ENCODE measurements around the gene MTRF1L.
A peak's percentile ranks its signal among the peaks of the same experiment; 100 is the strongest.
"Not testable (repeated sequence)": the region's sequence is repeated elsewhere in the genome, so short reads cannot be mapped to it uniquely, and the experiment has no call there.

The MTRF1L gene

GRCh38 chr6:153000790-153001189 is 1.7 kb downstream of the MTRF1L start:
- H3K27me3 ChIP-seq (ENCODE audit: control insufficient read depth, insufficient read depth, low read length); H3K9me3 ChIP-seq (ENCODE audit: control insufficient read depth, insufficient read depth, low read length); H3K9ac ChIP-seq (ENCODE audit: low read depth, low read length); H3K4me1 ChIP-seq (ENCODE audit: control insufficient read depth, insufficient read depth, low read length); H3K36me3 ChIP-seq (ENCODE audit: control insufficient read depth, insufficient read depth, low read length): not testable (repeated sequence)
- peak overlapping the region; percentile 92 for H3K4me3 ChIP-seq (ENCODE audit: low read depth, low read length)

GRCh38 chr6:153000243-153000642 is 2.3 kb downstream of the MTRF1L start:
- Histone ChIP-seq H3K36me3 (ENCODE audit: control insufficient read depth, insufficient read depth, low read length) (no peaks in the 10 kb centered on the region), H3K9ac (ENCODE audit: low read depth, low read length) (no peak overlapping the region), H3K27me3 (ENCODE audit: control insufficient read depth, insufficient read depth, low read length) (no peaks in the 10 kb centered on the region), H3K4me3 (ENCODE audit: low read depth, low read length) (no peak overlapping the region), H3K4me1 (ENCODE audit: control insufficient read depth, insufficient read depth, low read length) (no peaks in the 10 kb centered on the region), H3K9me3 (ENCODE audit: control insufficient read depth, insufficient read depth, low read length) (no peaks in the 10 kb centered on the region)

- H3K4me3 ChIP-seq (ENCODE audit: low read depth, low read length); H3K9me3 ChIP-seq (ENCODE audit: control insufficient read depth, insufficient read depth, low read length); H3K36me3 ChIP-seq (ENCODE audit: control insufficient read depth, insufficient read depth, low read length); H3K4me1 ChIP-seq (ENCODE audit: control insufficient read depth, insufficient read depth, low read length); H3K9ac ChIP-seq (ENCODE audit: low read depth, low read length); H3K27me3 ChIP-seq (ENCODE audit: control insufficient read depth, insufficient read depth, low read length): not testable (repeated sequence)
Measured at GRCh38 chr6:152999538-152999937, 3.0 kb downstream of the MTRF1L start.

- H3K4me3 ChIP-seq (ENCODE audit: low read depth, low read length): no peak overlapping the region
- no peaks in the 10 kb centered on the region for H3K9me3 ChIP-seq (ENCODE audit: control insufficient read depth, insufficient read depth, low read length)
- H3K4me1 ChIP-seq (ENCODE audit: control insufficient read depth, insufficient read depth, low read length): no peaks in the 10 kb centered on the region
- H3K27me3 ChIP-seq (ENCODE audit: control insufficient read depth, insufficient read depth, low read length): no peaks in the 10 kb centered on the region
- H3K36me3 ChIP-seq (ENCODE audit: control insufficient read depth, insufficient read depth, low read length): peaks cover 2% of the 10 kb centered on the region
- no peak overlapping the region for H3K9ac ChIP-seq (ENCODE audit: low read depth, low read length)
Measured at GRCh38 chr6:152993847-152994246, 8.7 kb downstream of the MTRF1L start.

GRCh38 chr6:152993431-152993830 is 9.1 kb downstream of the MTRF1L start:
- H3K4me1 ChIP-seq (ENCODE audit: control insufficient read depth, insufficient read depth, low read length): no peaks in the 10 kb centered on the region
- peaks cover 2% of the 10 kb centered on the region for H3K36me3 ChIP-seq (ENCODE audit: control insufficient read depth, insufficient read depth, low read length)
- H3K9me3 ChIP-seq (ENCODE audit: control insufficient read depth, insufficient read depth, low read length): no peaks in the 10 kb centered on the region
- H3K9ac ChIP-seq (ENCODE audit: low read depth, low read length): no peak overlapping the region
- H3K27me3 ChIP-seq (ENCODE audit: control insufficient read depth, insufficient read depth, low read length): no peaks in the 10 kb centered on the region
- no peak overlapping the region for H3K4me3 ChIP-seq (ENCODE audit: low read depth, low read length)

- H3K4me1 ChIP-seq (ENCODE audit: control insufficient read depth, insufficient read depth, low read length): no peaks in the 10 kb centered on the region
Measured at GRCh38 chr6:152986978-152987377, 15.5 kb downstream of the MTRF1L start.

GRCh38 chr6:152985300-152985699 is 17.2 kb downstream of the MTRF1L start:
- H3K27me3 ChIP-seq (ENCODE audit: control insufficient read depth, insufficient read depth, low read length); H3K36me3 ChIP-seq (ENCODE audit: control insufficient read depth, insufficient read depth, low read length); H3K9ac ChIP-seq (ENCODE audit: low read depth, low read length); H3K4me1 ChIP-seq (ENCODE audit: control insufficient read depth, insufficient read depth, low read length); H3K4me3 ChIP-seq (ENCODE audit: low read depth, low read length); H3K9me3 ChIP-seq (ENCODE audit: control insufficient read depth, insufficient read depth, low read length): not testable (repeated sequence)

More at GRCh38 chr6:152986978-152987377, 15.5 kb downstream of the MTRF1L start:
- Histone ChIP-seq H3K9me3 (ENCODE audit: control insufficient read depth, insufficient read depth, low read length) (no peaks in the 10 kb centered on the region), H3K27me3 (ENCODE audit: control insufficient read depth, insufficient read depth, low read length) (no peaks in the 10 kb centered on the region), H3K4me3 (ENCODE audit: low read depth, low read length) (no peak overlapping the region), H3K36me3 (ENCODE audit: control insufficient read depth, insufficient read depth, low read length) (peaks cover 4% of the 10 kb centered on the region), H3K9ac (ENCODE audit: low read depth, low read length) (no peak overlapping the region)

- H3K27me3 ChIP-seq (ENCODE audit: control insufficient read depth, insufficient read depth, low read length): no peaks in the 10 kb centered on the region
- peak overlapping the region; percentile 77 for H3K4me3 ChIP-seq (ENCODE audit: low read depth, low read length)
- peaks cover 4% of the 10 kb centered on the region for H3K36me3 ChIP-seq (ENCODE audit: control insufficient read depth, insufficient read depth, low read length)
- H3K9ac ChIP-seq (ENCODE audit: low read depth, low read length): no peak overlapping the region
- no peaks in the 10 kb centered on the region for H3K9me3 ChIP-seq (ENCODE audit: control insufficient read depth, insufficient read depth, low read length)
- H3K4me1 ChIP-seq (ENCODE audit: control insufficient read depth, insufficient read depth, low read length): peaks cover 5% of the 10 kb centered on the region
Measured at GRCh38 chr6:152984513-152984872, 18.0 kb downstream of the MTRF1L start.

- Histone ChIP-seq H3K9ac (ENCODE audit: low read depth, low read length) (peak overlapping the region; percentile 92), H3K4me3 (ENCODE audit: low read depth, low read length) (peak overlapping the region; percentile 77), H3K9me3 (ENCODE audit: control insufficient read depth, insufficient read depth, low read length) (no peaks in the 10 kb centered on the region), H3K36me3 (ENCODE audit: control insufficient read depth, insufficient read depth, low read length) (peaks cover 4% of the 10 kb centered on the region), H3K27me3 (ENCODE audit: control insufficient read depth, insufficient read depth, low read length) (no peaks in the 10 kb centered on the region), H3K4me1 (ENCODE audit: control insufficient read depth, insufficient read depth, low read length) (peaks cover 8% of the 10 kb centered on the region)
Measured at GRCh38 chr6:152983637-152984512, 18.6 kb downstream of the MTRF1L start.

GRCh38 chr6:152982904-152983636 is 19.4 kb downstream of the MTRF1L start, which contains the start of gene FBXO5:
Gene FBXO5 (minus strand): TSS chr6:152983041. CDS start chr6:152982959, 82 bp downstream.
- Histone ChIP-seq H3K9me3 (ENCODE audit: control insufficient read depth, insufficient read depth, low read length) (no peaks in the 10 kb centered on the region), H3K36me3 (ENCODE audit: control insufficient read depth, insufficient read depth, low read length) (peaks cover 6% of the 10 kb centered on the region), H3K4me3 (ENCODE audit: low read depth, low read length) (peak within 1 kb of the TSS; percentile 84), H3K4me1 (ENCODE audit: control insufficient read depth, insufficient read depth, low read length) (peaks cover 12% of the 10 kb centered on the region), H3K9ac (ENCODE audit: low read depth, low read length) (peak within 1 kb of the TSS; percentile 92), H3K27me3 (ENCODE audit: control insufficient read depth, insufficient read depth, low read length) (no peaks in the 10 kb centered on the region)

GRCh38 chr6:152981989-152982903 is 20.3 kb downstream of the MTRF1L start:
- H3K27me3 ChIP-seq (ENCODE audit: control insufficient read depth, insufficient read depth, low read length): no peaks in the 10 kb centered on the region
- no peaks in the 10 kb centered on the region for H3K9me3 ChIP-seq (ENCODE audit: control insufficient read depth, insufficient read depth, low read length)
- peaks cover 20% of the 10 kb centered on the region for H3K4me1 ChIP-seq (ENCODE audit: control insufficient read depth, insufficient read depth, low read length)
- H3K36me3 ChIP-seq (ENCODE audit: control insufficient read depth, insufficient read depth, low read length): peaks cover 6% of the 10 kb centered on the region
- H3K4me3 ChIP-seq (ENCODE audit: low read depth, low read length): peak overlapping the region; percentile 84
- peak overlapping the region; percentile 87 for H3K9ac ChIP-seq (ENCODE audit: low read depth, low read length)

Data from iPS-15b (cell line).